ENCODE results near the gene ZNFX1.
A peak's percentile ranks its signal among the peaks of the same experiment; 100 is the strongest.

The ZNFX1 gene

DNA sequence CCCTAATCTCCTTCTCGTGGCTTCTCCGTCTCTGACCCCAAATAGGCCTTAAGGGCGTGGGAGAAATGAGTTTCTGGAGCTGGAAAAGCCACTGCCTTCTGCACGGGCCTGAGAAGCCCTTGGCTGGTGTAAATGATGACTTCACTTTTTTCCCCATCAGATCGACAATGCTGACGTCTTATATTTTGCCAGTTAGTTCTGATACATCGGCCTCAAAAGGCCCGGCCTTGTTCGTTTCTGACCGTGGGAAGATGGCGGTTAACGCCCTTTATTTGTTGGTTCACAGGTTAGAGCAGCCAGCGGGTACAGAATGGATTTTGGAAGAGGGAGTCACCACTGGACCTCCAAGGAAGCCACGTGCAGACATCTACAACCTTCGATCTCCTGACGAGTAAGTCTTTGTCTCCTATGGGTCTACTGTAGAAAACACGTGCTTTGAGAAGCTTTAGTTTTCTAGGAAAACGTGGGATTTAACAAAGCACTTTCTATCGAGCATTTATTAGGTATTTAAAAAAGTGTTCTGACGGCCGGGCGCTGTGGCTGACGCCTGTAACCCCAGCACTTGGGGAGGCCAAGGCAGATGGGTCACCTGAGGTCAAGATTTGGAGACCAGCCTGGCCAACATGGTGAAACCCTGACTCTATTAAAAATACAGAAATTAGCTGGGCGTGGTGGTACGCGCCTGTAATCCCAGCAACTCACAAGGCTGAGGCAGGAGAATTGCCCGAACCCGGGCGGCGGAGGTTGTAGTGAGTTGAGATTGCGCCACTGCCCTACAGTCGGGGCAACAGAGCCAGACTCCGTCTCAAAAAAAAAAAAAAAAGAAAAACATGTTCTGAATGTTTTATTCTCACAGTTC is 1.2 kb upstream of the ZNFX1 start:
- DNase-seq = no peak

DNA sequence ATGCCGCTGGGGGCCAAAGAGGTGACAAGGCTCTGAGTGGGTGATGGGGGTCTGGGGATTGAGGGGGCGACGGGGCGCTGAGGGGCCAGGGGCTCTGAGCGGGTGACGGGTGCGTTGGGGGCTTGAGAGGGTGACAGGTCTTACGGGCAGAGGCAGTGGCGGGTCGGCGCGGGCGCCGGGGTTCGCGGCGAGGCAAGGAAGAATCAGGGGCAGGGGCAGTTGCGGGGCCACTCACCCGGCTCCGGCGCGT is 146 bp downstream of the ZNFX1 start:
- DNase-seq = no peak

DNA sequence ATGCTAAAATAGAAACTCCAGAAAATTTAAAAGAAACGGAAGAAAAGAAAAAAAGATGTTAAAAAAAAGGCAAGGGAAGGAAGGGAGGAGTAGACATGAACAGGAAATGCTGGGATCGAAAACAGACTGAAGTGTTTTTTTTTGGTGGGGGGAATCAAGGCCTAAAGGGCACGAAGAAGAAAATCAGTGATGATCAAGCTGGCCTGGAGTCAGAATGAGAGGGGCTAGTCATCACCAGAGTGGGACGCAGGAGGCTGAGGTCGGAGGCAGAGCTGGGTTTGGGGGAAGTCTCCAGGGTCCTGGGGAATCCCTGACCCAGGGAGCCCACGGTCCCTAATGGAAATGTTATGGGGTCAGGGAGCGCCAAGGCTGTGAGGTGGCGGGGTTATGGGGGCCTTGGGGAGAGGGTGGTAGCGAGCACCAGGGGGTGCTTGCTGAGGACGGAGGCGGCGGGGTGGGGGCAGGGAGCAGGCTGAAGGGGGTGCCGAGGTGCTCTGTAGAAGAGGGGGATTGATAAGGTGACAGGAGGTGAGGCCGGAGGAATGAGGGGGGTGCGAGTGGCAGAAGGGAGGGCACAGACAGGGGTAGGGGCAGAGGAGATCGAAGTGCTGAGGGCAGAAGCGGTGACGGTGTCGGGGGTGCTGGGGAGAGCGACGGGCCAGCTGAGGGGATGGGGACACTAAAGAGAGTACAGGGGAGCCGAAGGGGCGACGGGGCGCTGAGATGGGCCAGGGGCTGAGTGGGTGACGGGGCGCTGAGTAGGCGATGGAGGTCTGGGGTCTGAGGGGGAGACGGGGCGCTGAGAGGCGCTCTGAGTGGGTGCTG is 684 bp downstream of the ZNFX1 start:
- no peak for DNase-seq

DNA sequence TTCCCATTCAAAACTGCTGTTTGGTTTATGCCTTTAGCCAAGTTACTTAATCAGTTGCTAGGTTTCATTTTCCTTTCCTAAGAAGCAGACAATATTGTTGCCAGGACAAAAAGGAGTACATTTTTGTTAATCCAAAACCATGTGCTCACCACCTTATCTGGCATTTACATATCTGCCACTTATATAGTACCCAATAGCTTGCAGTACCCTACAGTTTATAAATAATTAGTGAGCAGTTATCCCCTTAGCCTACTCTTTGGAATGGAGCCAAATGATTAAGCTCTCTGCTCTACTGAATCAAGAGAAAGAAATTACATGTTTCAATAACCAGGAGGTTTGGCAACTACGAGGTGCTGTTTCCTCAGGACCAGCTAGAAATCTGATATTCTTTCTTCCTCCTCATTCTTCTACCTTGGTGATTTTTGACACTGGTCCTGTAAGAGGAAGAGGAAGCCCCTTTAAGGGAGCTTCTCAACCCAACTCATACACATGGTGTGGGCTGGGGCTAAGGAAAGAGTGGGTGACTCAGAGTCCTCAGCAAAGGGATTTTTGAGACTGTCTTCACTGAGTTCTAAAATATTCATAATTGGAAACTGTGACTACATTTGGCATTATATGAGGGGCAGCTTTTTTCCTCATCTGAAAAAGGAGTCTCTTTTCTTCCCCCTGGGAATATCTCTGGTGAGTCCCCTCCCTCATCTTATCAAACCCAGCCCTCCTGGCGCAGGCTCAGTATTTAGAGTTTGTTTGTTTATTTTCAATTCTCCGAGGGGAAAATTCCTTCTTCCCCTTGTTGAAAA is 1.5 kb downstream of the ZNFX1 start:
- DNase-seq = peak; percentile 91

DNA sequence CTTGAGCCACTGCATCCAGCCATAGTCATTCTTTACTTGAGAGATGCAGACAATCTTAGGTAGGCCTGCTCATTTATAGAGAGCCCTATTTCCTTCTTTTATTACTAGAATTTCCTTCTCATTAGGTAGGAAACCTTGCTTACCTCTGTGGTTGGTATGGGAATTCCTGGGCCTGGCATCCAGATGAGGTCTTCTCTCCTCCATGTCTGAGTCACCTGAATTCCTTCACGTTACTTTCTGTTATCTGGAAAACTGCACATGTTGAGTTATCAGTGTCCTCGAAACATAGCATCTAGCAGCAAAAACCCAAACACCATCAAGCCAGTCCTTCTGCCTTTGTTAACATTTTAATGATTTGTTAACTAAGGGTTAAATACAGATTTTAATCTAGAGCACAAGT is 2.2 kb downstream of the ZNFX1 start:
- peak; percentile 86 for DNase-seq

DNA sequence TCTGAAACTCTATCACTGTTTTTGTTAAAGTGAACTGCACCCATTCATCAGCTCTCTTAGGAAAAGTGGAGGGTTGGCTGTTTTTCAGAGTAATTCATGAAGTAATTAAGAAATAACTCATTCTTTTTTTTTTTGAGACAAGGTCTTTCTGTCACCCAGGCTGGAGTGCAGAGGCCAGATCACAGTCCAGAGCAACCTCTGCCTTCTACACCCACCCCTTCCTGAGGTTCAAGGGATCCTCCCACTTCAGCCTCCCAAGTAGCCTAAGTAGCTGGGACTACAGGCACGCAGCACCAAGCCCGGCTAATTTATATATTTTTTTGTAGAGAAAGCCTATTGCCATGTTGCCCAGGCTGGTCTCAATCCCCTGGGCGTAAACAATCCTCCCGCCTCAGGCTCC is 2.6 kb downstream of the ZNFX1 start:
- DNase-seq = no peak

DNA sequence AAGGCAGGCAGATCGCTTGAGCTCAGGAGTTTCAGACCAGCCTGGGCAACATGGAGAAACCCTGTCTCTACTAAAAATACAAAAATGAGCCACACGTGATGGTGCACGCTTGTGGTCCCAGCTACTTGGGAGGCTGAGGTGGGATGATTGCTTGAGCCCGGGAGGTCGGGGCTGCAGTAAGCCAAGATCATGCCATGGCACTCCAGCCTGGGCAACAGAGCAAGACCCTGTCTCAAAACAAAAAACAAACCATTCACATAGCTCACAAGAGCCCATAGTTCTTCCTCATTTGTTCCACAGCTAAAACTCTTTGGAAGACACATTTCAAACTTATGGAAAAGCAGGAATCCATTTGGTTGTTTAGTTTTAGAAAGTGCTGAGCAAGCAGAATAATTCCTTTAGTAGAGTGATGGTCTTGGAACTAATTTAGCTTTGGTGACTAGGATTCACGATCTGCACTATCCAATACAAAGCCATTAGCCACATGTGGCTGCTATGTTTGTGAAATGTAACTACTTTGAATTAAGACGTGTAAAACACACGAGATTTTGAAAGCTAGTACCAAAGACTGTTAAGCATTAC is 4.1 kb downstream of the ZNFX1 start:
- DNase-seq = no peak

DNA sequence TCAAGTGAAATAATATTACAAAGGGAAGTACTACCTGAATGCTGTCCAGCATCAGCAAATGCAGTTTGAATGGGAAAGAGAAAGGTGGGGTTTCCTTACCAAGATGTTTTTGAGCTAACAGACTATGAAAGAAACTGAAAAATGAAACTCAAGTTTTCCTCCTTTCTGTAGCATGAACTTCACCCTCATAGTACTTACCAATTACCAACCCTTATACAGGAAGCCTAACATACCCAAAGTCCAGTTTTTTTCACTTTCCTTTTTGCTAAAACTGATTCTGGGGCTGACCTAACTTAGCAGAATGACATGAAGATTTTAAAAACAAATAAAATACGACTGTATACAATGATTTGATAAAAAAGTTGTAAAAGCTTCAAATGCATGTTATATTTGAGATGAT is 5.2 kb downstream of the ZNFX1 start:
- DNase-seq = no peak

DNA sequence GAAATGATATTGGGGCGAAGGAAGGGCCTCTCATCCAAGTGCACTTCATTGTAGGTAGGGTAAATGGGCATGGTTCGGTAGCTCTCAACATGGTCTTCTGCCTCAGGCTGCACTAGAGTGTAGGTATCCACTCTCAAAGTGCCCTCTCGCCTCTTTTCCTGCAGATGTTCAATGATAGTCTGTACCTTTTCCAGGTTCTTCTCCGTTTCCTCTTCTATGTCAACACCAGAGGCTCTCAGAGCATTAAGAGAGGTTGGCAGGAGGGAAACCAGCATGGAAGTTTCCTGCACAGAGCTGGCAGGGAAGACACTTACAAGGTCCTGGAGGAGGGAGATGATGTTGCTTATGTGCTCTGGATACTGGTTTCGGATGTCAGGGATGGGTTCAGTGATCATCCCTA is 7.1 kb downstream of the ZNFX1 start:
- no peak for DNase-seq

DNA sequence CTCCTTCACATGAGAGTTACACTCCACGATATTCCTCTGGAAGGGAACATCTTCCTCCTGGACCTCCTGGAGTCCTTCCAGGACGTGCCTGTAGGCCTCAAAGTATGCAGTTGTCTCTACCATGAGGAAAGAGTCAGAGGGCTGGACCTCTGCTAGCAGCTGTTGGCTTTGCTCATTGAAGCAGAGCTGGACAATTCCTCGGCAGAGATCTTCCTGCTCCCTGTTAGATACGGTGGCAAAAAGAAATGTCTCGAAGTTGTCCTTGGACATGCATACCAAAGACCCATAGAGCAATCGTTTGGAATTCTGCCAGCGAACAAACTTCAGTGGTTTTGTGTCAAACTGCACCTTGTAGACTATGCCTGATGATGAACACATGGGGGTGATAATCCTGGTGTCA is 7.7 kb downstream of the ZNFX1 start:
- DNase-seq = peak; percentile 67

DNA sequence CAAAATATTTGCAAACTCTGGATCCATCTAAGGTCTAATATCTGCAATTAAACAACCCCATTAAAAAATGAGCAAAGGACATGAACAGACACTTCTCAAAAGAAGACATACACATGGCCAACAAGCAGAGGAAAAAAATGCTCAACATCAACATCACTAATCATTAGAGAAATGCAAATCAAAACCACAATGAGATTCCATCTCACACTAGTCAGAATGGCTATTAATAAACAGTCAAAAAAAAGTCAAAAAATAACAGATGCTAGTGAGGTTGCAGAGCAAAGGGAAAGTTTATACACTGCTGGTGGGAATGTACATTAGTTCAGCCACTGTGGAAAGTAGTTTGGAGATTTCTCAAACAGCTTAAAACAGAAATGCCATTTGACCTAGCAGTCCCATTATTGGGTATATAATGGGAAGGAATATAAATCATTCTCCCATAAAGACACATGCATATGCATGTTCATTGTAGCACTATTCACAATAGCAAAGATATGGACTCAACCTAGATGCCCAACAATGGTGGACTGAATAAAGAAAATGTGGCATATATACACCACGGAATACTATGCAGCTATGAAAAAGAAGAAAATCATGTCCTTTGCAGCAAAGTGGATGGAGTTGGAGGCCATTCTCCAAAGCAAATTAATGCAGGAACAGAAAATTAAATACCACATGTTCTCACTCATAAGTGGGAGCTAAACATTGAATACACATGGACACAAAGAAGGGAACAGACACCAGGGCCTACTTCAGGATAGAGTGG is 9.1 kb downstream of the ZNFX1 start:
- peak; percentile 42 for DNase-seq

DNA sequence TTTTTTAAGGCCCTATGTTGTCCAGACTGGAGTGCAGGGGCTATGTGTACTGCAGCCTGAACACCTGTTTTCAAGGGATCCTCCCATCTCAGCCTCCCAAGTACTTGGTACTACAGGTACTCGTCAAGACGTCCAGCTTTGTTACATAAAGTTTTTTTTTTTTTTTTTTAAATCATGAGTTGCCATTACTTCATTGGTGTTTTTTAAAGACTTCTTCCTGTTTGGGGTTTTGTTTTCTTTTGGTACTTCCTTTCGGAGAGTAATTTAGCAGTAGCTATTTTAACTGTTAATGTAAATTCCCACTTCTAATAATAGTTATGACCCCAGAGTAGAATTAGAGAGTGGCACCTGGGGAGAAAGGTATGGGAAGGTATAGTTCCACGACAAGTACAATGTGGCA is 10.5 kb downstream of the ZNFX1 start:
- DNase-seq = no peak

DNA sequence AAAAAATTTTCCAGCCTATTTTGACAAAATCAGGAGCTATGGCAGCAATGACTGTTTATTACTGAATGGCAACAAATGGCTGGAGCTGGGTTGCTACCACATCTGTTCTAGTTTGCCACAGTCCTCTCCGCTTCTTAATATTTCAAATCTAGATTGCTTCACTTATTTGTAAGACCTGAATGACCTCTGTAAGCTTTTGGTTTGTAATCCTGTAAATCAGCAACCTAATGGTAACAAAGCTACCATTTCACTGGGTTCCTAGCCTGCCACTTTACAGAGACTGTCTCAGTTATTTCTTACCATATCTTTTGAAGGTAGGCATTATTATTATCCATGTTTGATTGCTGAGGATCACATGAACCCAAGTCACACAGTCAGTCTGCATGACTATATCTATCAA is 15.4 kb downstream of the ZNFX1 start:
- no peak for DNase-seq

DNA sequence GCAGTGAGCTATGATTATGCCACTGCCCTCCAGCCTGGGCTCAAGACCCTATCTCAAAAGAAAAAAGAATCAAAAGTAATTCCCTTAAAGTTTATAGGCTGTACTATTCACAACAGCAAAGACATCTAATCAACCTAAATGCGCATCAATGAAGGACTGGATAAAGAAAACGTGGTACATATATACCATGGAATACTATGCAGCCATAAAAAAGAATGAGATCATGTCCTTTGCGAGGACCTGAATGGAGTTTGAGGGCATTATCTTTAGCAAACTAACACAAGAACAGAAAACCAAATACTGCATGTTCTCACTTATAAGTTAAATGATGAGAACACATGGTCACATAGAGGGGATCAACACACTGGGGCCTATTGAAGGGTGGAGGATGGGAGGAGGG is 16.7 kb downstream of the ZNFX1 start:
- no peak for DNase-seq

DNA sequence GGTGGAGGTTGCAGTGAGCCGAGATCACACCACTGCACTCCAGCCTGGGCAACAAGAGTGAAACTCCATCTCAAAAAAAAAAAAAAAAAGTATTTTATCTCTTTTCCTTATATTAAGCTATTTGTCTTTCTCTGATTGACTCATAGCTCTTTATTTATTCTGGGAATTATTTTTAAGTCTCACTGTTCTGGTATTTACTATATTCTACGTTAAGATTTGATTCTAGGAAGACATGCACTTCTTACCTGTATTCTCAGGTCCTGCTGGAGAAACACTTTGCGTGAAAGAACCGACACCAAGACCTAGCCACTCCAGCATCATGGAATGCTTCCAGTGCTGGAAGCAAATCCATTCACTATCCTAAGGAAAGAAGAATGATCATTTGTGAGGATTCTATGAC is 17.6 kb downstream of the ZNFX1 start:
- DNase-seq = no peak

DNA sequence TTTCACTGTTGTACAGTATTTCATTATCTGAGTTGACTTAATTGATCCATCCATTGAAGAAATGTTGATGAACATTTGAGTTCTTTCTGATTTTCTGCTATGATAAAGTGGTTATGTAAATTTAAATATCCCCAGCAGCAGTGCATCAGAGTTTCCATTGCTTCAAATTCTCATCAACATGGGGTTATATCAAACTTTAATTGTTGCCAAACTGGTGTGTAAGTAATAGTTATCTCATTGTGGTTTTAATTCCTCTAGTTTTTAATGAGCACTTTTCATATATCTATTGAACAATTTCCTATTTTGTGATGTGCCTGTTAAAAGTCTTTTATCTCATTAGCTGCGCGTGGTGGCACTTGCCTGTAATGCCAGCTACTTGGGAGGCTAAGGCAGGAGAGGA is 18.1 kb downstream of the ZNFX1 start:
- DNase-seq = no peak

DNA sequence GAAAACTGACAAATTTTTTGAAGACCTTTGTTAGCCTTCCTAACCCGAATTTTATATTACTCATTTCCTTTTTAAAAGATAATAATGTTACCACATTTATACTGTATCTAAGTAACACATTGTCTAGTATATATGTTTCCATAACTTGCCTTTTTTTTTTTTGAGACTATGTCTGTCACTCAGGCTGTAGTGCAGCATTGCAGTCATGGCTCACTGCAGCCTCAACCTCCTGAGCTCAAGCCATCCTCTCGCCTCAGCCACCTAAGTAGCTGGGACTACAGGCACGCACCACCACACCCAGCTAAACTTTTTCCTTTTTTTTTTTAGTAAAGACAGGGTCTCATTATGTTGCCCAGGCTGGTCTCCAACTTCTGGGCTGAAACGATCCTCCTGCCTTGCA is 18.6 kb downstream of the ZNFX1 start:
- DNase-seq = no peak

DNA sequence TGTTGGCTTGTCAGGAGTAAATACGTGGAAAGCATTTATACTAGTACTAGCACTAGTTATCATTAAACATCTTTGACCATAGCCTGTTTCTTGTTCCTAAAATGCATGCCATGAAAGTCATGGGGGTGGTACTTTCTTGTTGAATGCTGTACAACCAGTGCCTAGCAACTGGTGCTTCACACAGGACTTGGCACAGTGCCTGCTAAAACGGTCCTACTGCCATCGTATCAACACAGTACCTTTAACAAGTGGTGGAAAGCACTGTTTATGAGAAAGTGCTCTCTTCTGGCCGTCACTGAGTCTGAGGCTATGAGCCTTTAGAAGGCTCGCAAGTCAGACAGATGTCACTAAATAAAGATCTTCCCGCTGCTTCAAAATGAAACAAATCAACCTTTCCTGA is 21.6 kb downstream of the ZNFX1 start:
- DNase-seq = no peak

DNA sequence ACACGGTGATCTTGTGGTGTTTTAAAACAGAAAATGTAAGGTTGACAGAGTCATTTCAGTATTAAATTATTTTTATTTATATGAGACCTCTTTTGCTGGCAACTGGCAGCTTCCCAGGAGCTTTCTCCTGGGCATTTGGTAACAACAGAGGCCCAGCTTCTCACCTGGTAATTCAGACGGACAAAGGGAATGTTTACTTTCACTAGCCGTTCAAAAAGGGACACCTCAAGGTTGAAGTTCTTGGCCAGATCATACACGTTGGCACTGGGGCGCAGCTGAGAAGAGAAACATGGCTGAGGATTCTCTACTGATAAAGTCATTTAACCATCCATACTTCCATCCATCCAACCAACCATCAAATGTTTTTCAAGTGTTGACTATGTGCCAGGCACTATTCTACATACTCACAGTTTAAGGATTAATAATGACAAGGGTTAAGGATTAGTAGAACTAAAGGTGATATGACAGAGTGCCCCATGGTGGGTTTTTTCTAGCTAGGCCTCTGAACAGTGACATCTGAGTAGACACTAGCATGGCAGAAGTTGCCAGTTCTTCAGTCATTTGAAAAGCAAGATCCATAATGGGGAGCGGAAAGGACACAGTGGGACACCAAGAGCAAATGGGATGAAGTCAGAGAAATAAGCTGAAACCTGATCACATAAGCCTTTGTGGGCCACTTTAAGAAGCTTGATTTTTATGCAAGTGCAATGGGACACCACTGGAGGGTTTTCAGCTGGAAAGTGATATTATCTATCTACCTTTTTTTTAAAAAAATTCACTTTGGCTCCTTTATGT is 25.1 kb downstream of the ZNFX1 start:
- DNase-seq = no peak

DNA sequence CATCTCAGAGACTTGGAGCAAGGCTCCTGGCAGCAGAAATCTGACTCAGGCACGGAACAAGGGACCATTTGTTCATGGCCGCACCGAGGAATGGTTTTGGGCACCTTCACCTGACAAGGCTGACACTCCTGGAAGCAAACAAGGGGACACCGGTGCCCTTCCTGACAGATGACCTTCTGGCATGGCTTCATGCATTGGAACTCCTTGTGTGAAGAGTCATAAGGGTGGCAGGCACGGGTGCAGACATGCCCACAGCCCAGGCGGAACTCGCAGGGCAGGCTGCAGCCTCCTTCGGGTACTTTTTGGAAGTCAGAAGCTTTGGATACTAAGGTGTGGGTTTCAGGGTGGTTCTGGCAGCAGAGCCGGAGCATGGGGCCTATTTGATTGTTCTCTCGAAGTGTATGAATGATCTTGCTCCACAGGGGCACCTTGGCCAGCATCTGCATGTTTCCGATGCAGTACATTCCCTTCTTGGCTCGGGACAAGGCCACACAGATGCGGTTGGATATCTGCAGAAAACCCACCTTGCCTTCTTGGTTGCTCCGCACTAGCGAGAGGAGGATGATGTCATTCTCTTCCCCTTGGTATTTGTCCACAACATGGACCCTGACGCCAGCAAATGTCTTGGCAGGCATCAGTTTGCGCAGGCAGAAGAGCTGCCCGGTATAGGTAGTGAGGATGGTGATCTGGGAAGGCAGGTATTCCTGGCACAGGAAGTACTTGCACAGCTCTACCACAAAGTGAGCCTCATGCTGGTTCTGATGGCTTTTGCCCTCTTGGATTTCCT is 28.8 kb downstream of the ZNFX1 start:
- no peak for DNase-seq

DNA sequence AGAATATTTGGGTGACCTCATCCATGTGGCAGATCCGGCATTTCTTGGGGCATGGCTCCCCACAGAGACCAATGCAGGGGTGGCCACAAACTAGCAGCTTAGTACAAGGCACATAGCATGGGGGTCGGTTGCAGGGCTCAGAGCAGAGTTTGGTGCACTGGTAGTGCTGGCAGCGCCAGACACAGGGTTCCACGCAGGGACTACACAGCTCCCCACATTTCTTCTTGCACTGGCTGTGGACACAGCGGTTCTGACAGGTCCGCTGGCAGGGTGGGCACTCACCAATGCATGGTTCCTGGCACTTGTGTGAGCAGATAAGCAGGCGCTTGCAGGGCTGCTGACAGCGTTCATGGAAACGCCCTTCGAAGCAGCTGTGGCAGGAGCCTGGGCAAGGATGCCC is 29.6 kb downstream of the ZNFX1 start:
- no peak for DNase-seq

Measured in kidney glomerular epithelial cell (primary cell).